HepG2 (cell line): ENCODE data around the gene MAP3K14. TPM values are rescaled to one million over a fixed set of nuclear protein-coding genes. Genes with fewer than 3 reads are reported as not detected.

Experiments used
- ATAC-seq: fragments of 200-7000 bp; cut with Tn5 transposase; 3 replicates; pipeline ENCODE4 v1.9.1; 2020; ENCODE audit warnings: mild to moderate bottlenecking, moderate library complexity
- BruUV-seq: library from RNA; stranded (reverse); fragments of 400-500 nt; replicated peaks from 2 replicates; lab custom pipeline; 2021; lab: Mats Ljungman, UMichigan
- CTCF ChIA-PET: fragments of 300-600 bp; formaldehyde crosslinking; extraction: SDS; loops from one replicate; lab custom pipeline; 2021; ENCODE audit warnings: low total read pairs, inconsistent platforms, low intra/inter-chr PET ratio; lab: Yijun Ruan, JAX
- POLR2A ChIA-PET: fragments of 350-600 bp; sonication (Branson Sonifier 250); formaldehyde crosslinking; loops from one replicate; lab custom pipeline; 2020; ENCODE audit warnings: antibody characterized with exemption, inconsistent platforms; lab: Yijun Ruan, JAX
- DNase-seq: peaks from one replicate; pipeline ENCODE4 v3.0.0-alpha.2; 2015; ENCODE audit warnings: low spot score
- FAIRE-seq: peaks from 3 replicates; lab custom pipeline; 2011; peaks lifted over from hg19 to GRCh38; lab: Jason Lieb, UNC
- H2AFZ ChIP-seq: one replicate; pipeline ENCODE4 v1.6.1; 2011; ENCODE audit warnings: low read length, inconsistent platforms
- H3K27ac ChIP-seq: fragments of 300-600 bp; 3 replicates; pipeline ENCODE4 v1.8.0; 2011; ENCODE audit warnings: mixed run types, mild to moderate bottlenecking, mixed read lengths, low read length, inconsistent platforms; ENCODE audit not compliant: insufficient read depth; ENCODE audit errors: extremely low read length
- H3K27me3 ChIP-seq, 2 experiments: fragments of 200-600 bp in 1 of 2; 2 replicates in 1 of 2; 3 replicates in 1 of 2; pipeline versions ENCODE4 v1.6.0 to v1.8.0; 2011; ENCODE audit warnings: low read length in 2 of 2, mild to moderate bottlenecking in 2 of 2, moderate library complexity in 2 of 2, inconsistent platforms in 1 of 2; ENCODE audit not compliant: insufficient read depth in 2 of 2, control insufficient read depth in 1 of 2
- H3K36me3 ChIP-seq, 2 experiments: fragments of 200-600 bp in 1 of 2; replicated peaks in 1 of 2; 2 replicates in 1 of 2; 3 replicates in 1 of 2; pipeline versions ENCODE4 v1.5.1 to v1.8.0; 2011; ENCODE audit warnings: low read length in 2 of 2, inconsistent platforms in 1 of 2; ENCODE audit not compliant: insufficient read depth in 2 of 2, control insufficient read depth in 1 of 2
- H3K4me1 ChIP-seq: 2 replicates; pipeline ENCODE4 v1.5.1; 2012; ENCODE audit warnings: low read length, inconsistent platforms; ENCODE audit not compliant: insufficient read depth
- H3K4me2 ChIP-seq: 2 replicates; pipeline ENCODE4 v1.6.0; 2011; ENCODE audit warnings: low read depth, low read length, inconsistent platforms
- H3K4me3 ChIP-seq, 3 experiments: fragments of 200-600 bp in 1 of 3; sonication (generic), shearing (Covaris generic) in 1 of 3; replicated peaks in 1 of 3; 2 replicates each; pipeline ENCODE4 v1.5.1; 2011 to 2016; ENCODE audit warnings: low read length in 3 of 3, inconsistent platforms in 2 of 3, low read depth in 2 of 3, mild to moderate bottlenecking in 2 of 3, control low read depth in 1 of 3, mixed read lengths in 1 of 3; ENCODE audit not compliant: insufficient read depth in 1 of 3
- H3K79me2 ChIP-seq: one replicate; pipeline ENCODE4 v1.6.1; 2011; ENCODE audit warnings: low read length, inconsistent platforms; ENCODE audit not compliant: insufficient read depth
- H3K9ac ChIP-seq: 2 replicates; pipeline ENCODE4 v1.6.0; 2011; ENCODE audit warnings: mild to moderate bottlenecking, low read depth, low read length, inconsistent platforms; ENCODE audit not compliant: insufficient read depth
- H3K9me3 ChIP-seq: 2 replicates; pipeline ENCODE4 v1.5.1; 2012; ENCODE audit warnings: mild to moderate bottlenecking, low read length
- H4K20me1 ChIP-seq: 2 replicates; pipeline ENCODE4 v1.6.0; 2011; ENCODE audit warnings: inconsistent platforms, mild to moderate bottlenecking, low read length, moderate library complexity; ENCODE audit not compliant: insufficient read depth
- HIVEP1 ChIP-seq: sonication (generic); formaldehyde crosslinking; IDR thresholded peaks from 2 replicates; pipeline ENCODE4 v1.4.0; 2020; ENCODE audit warnings: mild to moderate bottlenecking, missing genetic modification reagents
- KLF12 ChIP-seq: sonication (generic); formaldehyde crosslinking; IDR thresholded peaks from 2 replicates; pipeline ENCODE4 v1.4.0; 2020; ENCODE audit warnings: missing genetic modification reagents, borderline replicate concordance
- MAF1 ChIP-seq: sonication (generic); formaldehyde crosslinking; IDR thresholded peaks from 2 replicates; pipeline ENCODE4 v1.5.0; 2020; ENCODE audit warnings: missing genetic modification reagents, borderline replicate concordance
- MAZ ChIP-seq, 2 experiments: sonication (generic) in 1 of 2; formaldehyde crosslinking in 1 of 2; IDR thresholded peaks; 2 replicates each; pipeline versions ENCODE4 v1.5.0 to v1.6.1; 2012 to 2020; ENCODE audit warnings: low read depth in 2 of 2, mild to moderate bottlenecking in 2 of 2, borderline replicate concordance in 1 of 2, improper control_type of control experiment in 1 of 2, low read length in 1 of 2, missing genetic modification reagents in 1 of 2, moderate library complexity in 1 of 2
- RAD21 ChIP-seq: fragments of 450-650 bp; formaldehyde crosslinking; IDR thresholded peaks from 2 replicates; pipeline ENCODE4 v1.5.0; 2020; ENCODE audit warnings: mild to moderate bottlenecking
- SAP130 ChIP-seq: IDR thresholded peaks from 2 replicates; pipeline ENCODE4 v1.6.1; 2016; ENCODE audit warnings: low read depth
- SP4 ChIP-seq: sonication (generic); formaldehyde crosslinking; IDR thresholded peaks from 2 replicates; pipeline ENCODE4 v1.8.1; 2023; ENCODE audit warnings: mild to moderate bottlenecking, missing genetic modification reagents
- STAG1 ChIP-seq: sonication (generic); formaldehyde crosslinking; IDR thresholded peaks from 2 replicates; pipeline ENCODE4 v1.4.0; 2020; ENCODE audit warnings: missing genetic modification reagents
- ZNF124 ChIP-seq: sonication (generic); formaldehyde crosslinking; IDR thresholded peaks from 2 replicates; pipeline ENCODE4 v1.4.0; 2020; ENCODE audit warnings: missing genetic modification reagents
- ZNF564 ChIP-seq: sonication (generic); formaldehyde crosslinking; IDR thresholded peaks from 2 replicates; pipeline ENCODE4 v1.8.1; 2023; ENCODE audit warnings: mild to moderate bottlenecking, missing genetic modification reagents
- ZNF766 ChIP-seq: sonication (generic); formaldehyde crosslinking; IDR thresholded peaks from 2 replicates; pipeline ENCODE4 v1.5.0; 2020; ENCODE audit warnings: missing genetic modification reagents, borderline replicate concordance
- ZNF83 ChIP-seq: sonication (generic); formaldehyde crosslinking; IDR thresholded peaks from 2 replicates; pipeline ENCODE4 v1.4.0; 2020; ENCODE audit warnings: missing genetic modification reagents, mild to moderate bottlenecking, borderline replicate concordance
- ZNF841 ChIP-seq: sonication (generic); formaldehyde crosslinking; IDR thresholded peaks from 2 replicates; pipeline ENCODE4 v1.8.1; 2023; ENCODE audit warnings: missing genetic modification reagents, borderline replicate concordance
- WGBS: methylation state at CpG from one replicate; pipeline ENCODE4 v1.1.6; 2017; ENCODE audit warnings: low lambda C conversion rate; 5-methylcytosine and 5-hydroxymethylcytosine counted together
- in situ Hi-C: cut with HindIII; loops from 2 replicates; pipeline ENCODE4 v1.10.0; 2017; ENCODE audit warnings: low pct_unique_long_range_greater_than_20kb; ENCODE audit not compliant: extremely low pct_ligation_motif_present
- intact Hi-C: fragments of 100-400 bp; cut with micrococcal nuclease; formaldehyde crosslinking; loops from one replicate; pipeline ENCODE4 v1.10.0; 2022; ENCODE audit not compliant: unreplicated experiment
- polyA plus RNA-seq, 8 experiments: library from polyadenylated mRNA; depleted of rRNA in 3 of 8; stranded (reverse) in 7 of 8; unstranded in 1 of 8; fragments of >200 nt; fragmentation: Illumina TruSeq in 4 of 8; extraction: Trizol in 4 of 8; gene quantifications; 2 replicates each; pipeline versions ENCODE4 v1.2.1 to v1.2.3, GENCODE V29; 2011 to 2016; ENCODE audit warnings: low read depth in 4 of 8, missing spikeins in 1 of 8, mixed read lengths in 1 of 8; ENCODE audit not compliant: insufficient read depth in 1 of 8
- total RNA-seq, 5 experiments: library from RNA; depleted of rRNA; stranded (reverse); fragments of >200 nt; fragmentation: Illumina TruSeq; extraction: Trizol; gene quantifications; 2 replicates each; pipeline ENCODE4 v1.2.3, GENCODE V29; 2016; ENCODE audit warnings: low read depth in 1 of 5
- TF ChIP-seq, protein P1 (sequence below): IDR thresholded peaks from 2 replicates; pipeline ENCODE4 v1.6.1; 2016; ENCODE audit warnings: missing compliant biosample characterization, missing genetic modification reagents, borderline replicate concordance
- TF ChIP-seq, protein P2 (sequence below): sonication (generic); formaldehyde crosslinking; IDR thresholded peaks from 2 replicates; pipeline ENCODE4 v1.4.0; 2020; ENCODE audit warnings: mild to moderate bottlenecking, missing genetic modification reagents

Gene MAP3K14
- total and polyA plus RNA-seq, 2 of the 13 experiments (the other 11 are each of a cell fraction or from before 2014, with no cell fraction given), result 2.6 TPM

DNA sequence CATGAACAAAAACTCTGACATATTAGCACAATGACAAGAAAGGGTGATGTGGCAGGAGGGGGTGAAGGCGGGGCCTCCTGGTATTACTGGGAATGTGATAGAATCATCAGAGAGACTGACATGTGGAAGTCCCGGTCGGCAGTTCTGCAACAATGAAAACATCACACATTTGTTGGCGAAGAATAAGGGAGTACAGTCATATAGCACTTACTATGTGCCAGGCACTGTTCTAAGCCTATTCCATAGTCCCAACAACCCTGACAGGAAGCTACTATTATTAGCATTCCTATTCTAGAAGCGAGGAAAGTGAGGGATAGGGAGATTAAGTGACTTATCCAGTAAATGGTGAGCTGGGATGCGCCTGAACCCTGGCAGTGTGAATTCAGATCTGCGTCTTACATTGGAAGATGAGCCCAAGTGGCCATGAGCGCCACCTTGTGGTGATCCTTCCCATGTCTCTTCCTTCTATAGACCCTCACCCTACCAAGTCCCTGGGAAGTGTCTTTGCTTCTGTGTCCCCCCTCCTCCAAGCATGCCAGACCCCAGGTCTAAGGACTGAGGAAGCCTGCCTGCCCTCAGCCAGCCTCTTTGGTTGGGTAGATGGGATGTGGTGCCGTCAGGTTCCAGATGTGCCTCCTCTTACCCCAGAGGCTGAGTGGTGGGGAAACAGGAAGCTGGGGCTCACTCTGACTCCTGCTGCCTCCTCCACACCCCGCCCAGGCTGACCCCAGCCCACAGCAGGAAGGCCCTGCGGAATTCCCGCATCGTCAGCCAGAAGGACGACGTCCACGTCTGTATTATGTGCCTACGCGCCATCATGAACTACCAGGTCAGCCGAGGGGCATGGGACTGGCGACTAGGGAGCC is 81.2 kb downstream of the MAP3K14 start (continued):
- TF ChIP-seq, protein P1, sequence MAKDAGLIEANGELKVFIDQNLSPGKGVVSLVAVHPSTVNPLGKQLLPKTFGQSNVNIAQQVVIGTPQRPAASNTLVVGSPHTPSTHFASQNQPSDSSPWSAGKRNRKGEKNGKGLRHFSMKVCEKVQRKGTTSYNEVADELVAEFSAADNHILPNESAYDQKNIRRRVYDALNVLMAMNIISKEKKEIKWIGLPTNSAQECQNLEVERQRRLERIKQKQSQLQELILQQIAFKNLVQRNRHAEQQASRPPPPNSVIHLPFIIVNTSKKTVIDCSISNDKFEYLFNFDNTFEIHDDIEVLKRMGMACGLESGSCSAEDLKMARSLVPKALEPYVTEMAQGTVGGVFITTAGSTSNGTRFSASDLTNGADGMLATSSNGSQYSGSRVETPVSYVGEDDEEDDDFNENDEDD (CRISPR knock-in tag), result no peak
- TF ChIP-seq RAD21 (CRISPR knock-in tag) (no peak), HIVEP1 (CRISPR knock-in tag) (0 out of 2 replicates have a peak, but pooled peaks have one; percentile 47), SAP130 (no peak), ZNF841 (no peak), ZNF766 (CRISPR knock-in tag) (no peak), STAG1 (peak; percentile 66)
- TF ChIP-seq, all 625 proteins: peak for 14

DNA sequence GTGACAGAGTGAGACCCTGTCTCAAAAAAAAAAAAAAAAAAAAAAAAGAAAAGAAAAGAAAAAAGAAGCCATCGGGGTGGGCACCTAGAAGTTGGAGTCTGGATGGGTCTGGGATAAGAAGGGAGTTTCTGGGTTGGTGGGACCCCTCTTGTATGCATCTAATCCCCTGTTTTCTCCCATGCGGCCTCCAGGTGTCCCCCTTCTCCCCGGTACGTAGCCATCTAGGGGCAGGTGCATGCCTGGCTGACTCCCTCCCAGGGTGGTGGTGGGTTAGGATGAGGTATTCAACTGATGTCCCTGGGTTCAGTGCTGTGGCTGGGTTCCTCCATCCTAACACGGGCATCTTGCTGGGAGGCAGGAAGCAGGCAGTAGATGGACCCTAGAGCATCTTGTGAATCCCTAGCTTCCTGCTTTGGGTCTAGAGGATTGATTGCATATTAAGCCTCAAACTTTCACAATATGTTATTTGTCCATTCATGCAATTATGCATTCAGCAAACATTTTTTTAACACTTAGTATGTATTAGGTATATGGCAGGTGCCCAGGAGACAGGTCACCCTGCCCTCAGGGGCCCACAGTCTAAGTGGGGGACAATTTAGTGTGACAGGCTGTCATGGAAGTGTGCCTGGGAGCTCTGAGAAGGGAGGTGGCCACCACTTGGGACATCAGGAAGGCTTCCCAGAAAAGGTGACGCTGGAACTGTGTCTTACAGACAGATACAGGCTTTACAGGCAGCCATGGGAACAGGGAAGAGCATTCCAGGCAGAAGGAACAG is 82.0 kb downstream of the MAP3K14 start:
- FAIRE-seq (peak; percentile 89), ATAC-seq (peak; percentile 69), DNase-seq (peak; percentile 69)
- H3K9me3 ChIP-seq, result no peaks in the 10 kb centered on the region
- peaks cover 0 to 25% of the 10 kb centered on the region in 2 experiments; a peak in 4 of 5 replicates for H3K27me3 ChIP-seq
- POLR2A ChIA-PET, result interaction anchor here (0.9 to 1.2 kb wide), 2 partner anchors 9 to 83 kb away, joined by 3 read pairs; no protein-coding TSS in a partner anchor
- intact Hi-C loops (loop anchor here (1.0 to 5.0 kb wide), 2 partner anchors 98 to 150 kb away; partner anchors contain the start of gene ACBD4), in situ Hi-C loops (no loop called here)
- CTCF ChIA-PET, result interaction anchor here (1.3 to 4.1 kb wide), 6 partner anchors 15 to 151 kb away, joined by 4 to 63 read pairs (median 12); partner anchors contain the start of genes ACBD4, FMNL1 and PLCD3
- H3K36me3 ChIP-seq, result no peaks in the 10 kb centered on the region
- no peak overlapping the region for H3K9ac ChIP-seq
- H3K27ac ChIP-seq, result no peak overlapping the region
- WGBS, result under 1% methylated on average over 5 of the region's 6 CpGs
- no peak overlapping the region for H3K4me3 ChIP-seq
- H4K20me1 ChIP-seq, result no peaks in the 10 kb centered on the region
- H3K79me2 ChIP-seq, result no peaks in the 10 kb centered on the region
- BruUV-seq, result no TSS peak
- H3K4me1 ChIP-seq, result peaks cover 22% of the 10 kb centered on the region
- no peak overlapping the region for H3K4me2 ChIP-seq
- H2AFZ ChIP-seq, result no peak overlapping the region
- TF ChIP-seq MAF1 (CRISPR knock-in tag) (no peak), ZNF564 (CRISPR knock-in tag) (no peak), SP4 (CRISPR knock-in tag) (peak; percentile 24; the same call in 1 of the 2 replicates), STAG1 (peak; percentile 57), KLF12 (CRISPR knock-in tag) (no peak), RAD21 (CRISPR knock-in tag) (peak; percentile 45; the same call in 1 of the 2 replicates), ZNF83 (peak; percentile 80; the same call in 1 of the 2 replicates), MAZ (IDR thresholded peaks at IDR 0.05; ENCODE audit: borderline replicate concordance, low read depth, low read length) (peak; percentile 30; the same call in 1 of the 2 replicates), MAZ (CRISPR knock-in tag; IDR thresholded peaks at IDR 0.05; ENCODE audit: low read depth) (no peak), ZNF124 (CRISPR knock-in tag) (no peak)
- TF ChIP-seq, protein P2, sequence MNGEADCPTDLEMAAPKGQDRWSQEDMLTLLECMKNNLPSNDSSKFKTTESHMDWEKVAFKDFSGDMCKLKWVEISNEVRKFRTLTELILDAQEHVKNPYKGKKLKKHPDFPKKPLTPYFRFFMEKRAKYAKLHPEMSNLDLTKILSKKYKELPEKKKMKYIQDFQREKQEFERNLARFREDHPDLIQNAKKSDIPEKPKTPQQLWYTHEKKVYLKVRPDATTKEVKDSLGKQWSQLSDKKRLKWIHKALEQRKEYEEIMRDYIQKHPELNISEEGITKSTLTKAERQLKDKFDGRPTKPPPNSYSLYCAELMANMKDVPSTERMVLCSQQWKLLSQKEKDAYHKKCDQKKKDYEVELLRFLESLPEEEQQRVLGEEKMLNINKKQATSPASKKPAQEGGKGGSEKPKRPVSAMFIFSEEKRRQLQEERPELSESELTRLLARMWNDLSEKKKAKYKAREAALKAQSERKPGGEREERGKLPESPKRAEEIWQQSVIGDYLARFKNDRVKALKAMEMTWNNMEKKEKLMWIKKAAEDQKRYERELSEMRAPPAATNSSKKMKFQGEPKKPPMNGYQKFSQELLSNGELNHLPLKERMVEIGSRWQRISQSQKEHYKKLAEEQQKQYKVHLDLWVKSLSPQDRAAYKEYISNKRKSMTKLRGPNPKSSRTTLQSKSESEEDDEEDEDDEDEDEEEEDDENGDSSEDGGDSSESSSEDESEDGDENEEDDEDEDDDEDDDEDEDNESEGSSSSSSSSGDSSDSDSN (CRISPR knock-in tag), result 0 out of 2 replicates have a peak, but pooled peaks have one; percentile 25
